Measurements from ENCODE around the gene SUMO3. TPM values are rescaled to one million over a fixed set of nuclear protein-coding genes. Genes with fewer than 3 reads are reported as not detected.

SUMO3 gene
- total RNA-seq, result 10 to 100 TPM; 62.1 to 73.4 TPM
- total RNA-seq, result 39.5 to 64.8 reads per million in 2 donors

DNA sequence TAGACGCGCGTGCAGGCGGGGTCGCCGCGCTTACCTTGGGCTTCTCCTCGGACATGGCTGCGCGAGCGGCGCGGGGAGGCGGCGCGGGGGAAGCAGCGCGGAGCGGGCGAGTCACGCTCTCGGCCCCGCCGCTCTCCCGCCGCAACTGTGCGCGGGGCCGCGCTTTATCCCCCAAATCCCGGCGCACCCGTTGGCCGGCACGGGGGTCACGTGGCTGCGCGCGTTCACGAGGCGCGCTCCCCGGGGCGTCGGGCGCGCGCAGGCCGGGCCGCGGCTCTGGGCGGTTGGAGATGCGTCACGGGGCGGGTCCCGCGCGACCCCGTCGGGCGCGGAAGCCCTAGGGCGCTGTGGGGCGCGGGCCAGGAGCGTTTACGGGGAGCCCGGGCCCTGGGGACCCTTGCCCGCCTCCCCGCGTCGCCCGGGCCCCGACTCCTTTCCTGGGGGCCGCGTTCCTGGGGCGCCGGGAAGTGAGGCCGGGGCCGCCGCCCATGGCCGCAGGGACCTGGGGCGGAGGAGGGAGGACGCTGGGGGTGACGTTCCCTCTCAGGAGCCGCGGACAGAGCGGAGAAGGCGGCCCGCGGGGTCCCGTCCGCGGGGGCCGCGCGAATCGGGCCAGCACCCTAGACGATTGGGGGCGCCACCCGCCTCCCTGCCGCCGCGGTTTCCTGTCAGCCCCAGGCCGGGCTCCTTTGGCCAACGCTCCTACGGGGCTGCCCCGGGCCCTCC lies at the start of gene SUMO3:
Gene SUMO3, minus strand, starts transcription at position 149 of the 726 bp plus-strand sequence. Its CDS starts 94 bp downstream, at position 55.
- H3K27me3 Mint-ChIP-seq, result no peaks in the 10 kb centered on the region
- peaks cover 10% of the 10 kb centered on the region for H3K4me1 Mint-ChIP-seq
- H3K27ac Mint-ChIP-seq, result no peak within 1 kb of the TSS
- DNase-seq (peak; percentile 83 to 91 (median 86)), ATAC-seq (peak; percentile 75)
- H3K36me3 Mint-ChIP-seq (ENCODE audit: low read depth), result no peaks in the 10 kb centered on the region
- H3K9me3 ChIP-seq (ENCODE audit: control insufficient read depth, low read length, poor library complexity, severe bottlenecking), result peaks cover 3% of the 10 kb centered on the region
- H3K4me3 Mint-ChIP-seq, result peak within 1 kb of the TSS; percentile 86

DNA sequence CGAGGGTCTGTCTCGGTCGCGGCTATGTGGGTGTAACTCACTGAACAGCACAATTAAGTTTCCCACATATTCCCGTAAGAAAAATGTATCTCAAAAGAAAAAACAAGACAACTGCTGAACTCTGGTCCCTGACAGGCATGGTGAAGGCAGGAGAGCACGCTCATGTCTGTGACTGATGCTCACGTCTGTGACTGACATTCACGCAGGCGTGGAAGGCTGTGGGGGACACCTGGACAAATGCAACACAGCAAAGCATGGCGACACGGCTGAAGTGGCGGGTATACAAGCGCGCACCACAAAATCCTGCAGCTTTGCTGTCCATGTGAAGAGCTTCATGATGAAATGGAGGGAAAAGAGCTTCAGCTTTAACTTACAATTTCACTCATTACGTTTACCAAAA lies 49.6 kb upstream of the SUMO3 start:
- DNase-seq (no peak), ATAC-seq (no peak)
- peaks cover 70% of the 10 kb centered on the region for H3K4me1 Mint-ChIP-seq
- H3K27ac Mint-ChIP-seq, result peak overlapping the region; percentile 98
- H3K4me3 Mint-ChIP-seq, result peak overlapping the region; percentile 90
- H3K27me3 Mint-ChIP-seq, result no peaks in the 10 kb centered on the region
- H3K9me3 ChIP-seq (ENCODE audit: control insufficient read depth, low read length, poor library complexity, severe bottlenecking), result no peaks in the 10 kb centered on the region
- H3K36me3 Mint-ChIP-seq (ENCODE audit: low read depth), result peaks cover 2% of the 10 kb centered on the region

DNA sequence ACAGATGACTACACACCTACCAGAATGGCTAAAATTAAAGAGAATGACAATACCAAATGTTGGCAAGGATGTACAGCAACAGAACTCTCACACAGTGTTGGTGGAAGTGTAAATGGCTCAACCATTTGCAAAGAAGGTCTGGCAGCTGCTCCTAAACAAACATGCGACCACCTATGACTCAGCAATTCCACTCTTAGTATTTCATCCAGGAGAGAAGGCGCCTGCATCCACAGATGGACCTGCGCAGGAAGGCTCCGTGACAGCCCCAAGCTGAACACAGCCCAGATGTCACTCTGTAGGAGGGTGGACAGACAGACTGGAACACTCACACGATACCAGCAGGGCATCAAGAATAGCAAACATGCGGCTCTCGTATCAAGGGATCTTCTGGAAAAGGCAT lies 48.9 kb upstream of the SUMO3 start:
- no peaks in the 10 kb centered on the region for H3K27me3 Mint-ChIP-seq
- ATAC-seq (no peak), DNase-seq (no peak)
- no peaks in the 10 kb centered on the region for H3K9me3 ChIP-seq (ENCODE audit: control insufficient read depth, low read length, poor library complexity, severe bottlenecking)
- peaks cover 63% of the 10 kb centered on the region for H3K4me1 Mint-ChIP-seq
- peaks cover 2% of the 10 kb centered on the region for H3K36me3 Mint-ChIP-seq (ENCODE audit: low read depth)
- H3K27ac Mint-ChIP-seq, result peak overlapping the region; percentile 98
- H3K4me3 Mint-ChIP-seq, result peak overlapping the region; percentile 90

DNA sequence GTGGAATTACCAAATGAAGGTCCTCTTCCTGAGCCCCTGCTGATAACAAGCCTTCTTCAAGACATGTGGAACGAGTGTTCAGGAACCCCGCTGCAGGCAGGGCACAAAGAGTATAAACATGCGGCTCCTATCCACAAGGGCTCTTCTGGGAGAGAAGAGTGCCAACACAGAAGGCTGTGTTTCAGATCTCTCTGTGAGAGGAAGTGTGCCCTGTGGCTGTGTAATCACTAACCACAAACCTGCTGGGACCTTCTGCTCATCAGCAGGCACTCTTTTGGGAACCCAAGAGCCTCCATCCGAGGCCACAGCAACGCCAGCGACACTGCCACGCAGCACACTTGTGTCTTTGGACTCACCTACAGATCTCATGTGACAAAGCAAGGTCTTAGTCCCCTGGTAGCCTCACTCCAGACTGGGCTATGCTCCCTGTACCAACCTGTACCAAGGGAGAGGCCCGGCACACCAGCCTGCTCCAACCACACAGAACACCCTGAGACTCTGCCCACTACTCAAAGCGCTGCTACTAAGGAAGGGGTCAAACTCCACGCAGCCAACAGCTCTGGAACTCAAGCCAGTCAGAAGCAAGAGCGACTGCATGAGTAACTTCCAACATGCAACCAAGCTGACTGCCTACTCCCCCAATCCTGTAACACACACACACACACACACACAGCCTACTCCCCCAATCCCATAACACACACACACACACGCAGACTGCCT lies 47.9 kb upstream of the SUMO3 start:
- Mint-ChIP-seq H3K4me3 (peak overlapping the region; percentile 90), H3K27ac (peak overlapping the region; percentile 70)
- ATAC-seq, result peak; percentile 39

DNA sequence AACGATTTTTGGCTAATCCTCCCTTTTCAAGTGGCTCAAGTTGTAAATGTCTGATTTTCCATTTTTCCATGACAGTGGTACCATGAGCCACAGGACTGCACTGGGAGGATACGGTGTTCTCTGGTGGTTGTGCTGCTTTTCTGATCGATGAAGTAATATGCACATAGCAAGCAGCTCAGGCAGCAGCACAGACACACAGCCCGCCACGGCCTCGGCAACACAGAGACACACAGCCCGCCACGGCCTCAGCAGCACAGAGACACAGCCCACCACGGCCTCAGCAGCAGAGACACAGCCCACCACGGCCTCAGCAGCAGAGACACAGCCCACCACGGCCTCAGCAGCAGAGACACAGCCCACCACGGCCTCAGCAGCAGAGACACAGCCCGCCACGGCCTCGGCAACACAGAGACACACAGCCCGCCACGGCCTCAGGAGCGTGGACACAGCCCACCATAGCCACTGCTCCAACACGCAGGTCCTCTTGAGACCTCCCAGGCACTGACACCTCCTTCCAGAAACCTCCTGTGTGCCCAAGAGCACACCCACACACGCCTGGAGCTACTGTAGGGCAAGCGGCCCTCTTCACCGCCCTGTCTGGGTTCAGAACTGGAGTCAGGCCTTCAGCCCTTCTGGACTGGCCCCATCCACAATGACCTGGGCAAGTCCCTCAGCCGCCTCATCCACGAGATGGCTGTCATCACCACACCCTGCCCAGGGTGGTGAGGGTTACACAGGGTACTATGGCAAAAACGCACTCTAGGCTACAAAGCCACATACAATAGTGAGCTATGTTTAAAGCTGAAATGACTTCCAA lies 45.2 kb upstream of the SUMO3 start:
- DNase-seq (no peak), ATAC-seq (no peak)
- H3K27me3 Mint-ChIP-seq, result no peaks in the 10 kb centered on the region
- peaks cover 41% of the 10 kb centered on the region for H3K4me1 Mint-ChIP-seq
- H3K27ac Mint-ChIP-seq, result peak overlapping the region; percentile 75
- H3K9me3 ChIP-seq (ENCODE audit: control insufficient read depth, low read length, poor library complexity, severe bottlenecking), result no peaks in the 10 kb centered on the region
- H3K4me3 Mint-ChIP-seq, result no peak overlapping the region
- peaks cover 4% of the 10 kb centered on the region for H3K36me3 Mint-ChIP-seq (ENCODE audit: low read depth)

More for the DNA sequence above, 47.9 kb upstream of the SUMO3 start:
- no peak for DNase-seq
- H3K27me3 Mint-ChIP-seq, result no peaks in the 10 kb centered on the region
- peaks cover 59% of the 10 kb centered on the region for H3K4me1 Mint-ChIP-seq
- peaks cover 4% of the 10 kb centered on the region for H3K36me3 Mint-ChIP-seq (ENCODE audit: low read depth)
- no peaks in the 10 kb centered on the region for H3K9me3 ChIP-seq (ENCODE audit: control insufficient read depth, low read length, poor library complexity, severe bottlenecking)

DNA sequence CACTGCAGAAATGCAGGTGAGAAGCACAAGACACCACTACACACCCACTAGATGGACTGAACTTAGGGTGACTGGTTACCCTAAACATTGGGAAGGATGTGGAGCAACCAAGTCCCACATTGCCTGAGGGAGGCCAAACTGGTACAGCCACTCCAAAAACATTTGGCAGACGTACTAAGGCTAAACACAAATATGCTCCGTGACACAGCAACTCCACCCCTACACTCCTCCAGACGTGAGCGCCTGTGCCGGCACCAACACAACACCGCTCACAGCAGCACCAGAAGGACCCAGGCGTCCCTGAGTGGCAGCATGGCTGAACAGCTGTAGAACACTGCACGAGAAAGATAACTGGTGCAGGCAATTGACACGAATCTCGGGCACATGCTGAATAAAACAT lies 40.9 kb upstream of the SUMO3 start:
- H3K36me3 Mint-ChIP-seq (ENCODE audit: low read depth), result peaks cover 4% of the 10 kb centered on the region
- ATAC-seq (no peak), DNase-seq (no peak)
- H3K27ac Mint-ChIP-seq, result no peak overlapping the region
- no peak overlapping the region for H3K4me3 Mint-ChIP-seq
- no peaks in the 10 kb centered on the region for H3K9me3 ChIP-seq (ENCODE audit: control insufficient read depth, low read length, poor library complexity, severe bottlenecking)
- H3K27me3 Mint-ChIP-seq, result no peaks in the 10 kb centered on the region
- H3K4me1 Mint-ChIP-seq, result peaks cover 24% of the 10 kb centered on the region

DNA sequence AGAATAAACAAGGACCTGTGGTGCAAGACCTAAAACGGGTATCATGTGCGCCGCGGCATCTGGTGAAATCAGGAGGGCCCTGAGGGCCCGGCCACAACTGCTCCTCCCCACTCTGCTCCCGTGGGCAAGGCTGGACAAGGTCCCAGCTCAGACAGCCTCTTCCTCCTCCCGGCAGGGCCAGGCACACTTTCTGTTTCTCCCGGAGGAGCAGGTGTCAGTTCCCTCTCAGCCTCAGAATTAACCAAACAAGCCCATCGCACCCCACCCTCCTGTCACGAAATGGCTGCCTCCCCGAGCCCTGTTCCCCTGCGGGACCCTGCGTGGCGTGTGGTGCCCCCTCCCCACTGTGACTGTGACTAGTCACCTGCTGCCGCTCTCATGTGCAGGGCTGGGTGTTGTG lies 40.4 kb upstream of the SUMO3 start:
- DNase-seq (no peak), ATAC-seq (no peak)
- no peak overlapping the region for H3K27ac Mint-ChIP-seq
- peaks cover 6% of the 10 kb centered on the region for H3K36me3 Mint-ChIP-seq (ENCODE audit: low read depth)
- no peak overlapping the region for H3K4me3 Mint-ChIP-seq
- H3K4me1 Mint-ChIP-seq, result peaks cover 20% of the 10 kb centered on the region
- no peaks in the 10 kb centered on the region for H3K27me3 Mint-ChIP-seq
- H3K9me3 ChIP-seq (ENCODE audit: control insufficient read depth, low read length, poor library complexity, severe bottlenecking), result no peaks in the 10 kb centered on the region

DNA sequence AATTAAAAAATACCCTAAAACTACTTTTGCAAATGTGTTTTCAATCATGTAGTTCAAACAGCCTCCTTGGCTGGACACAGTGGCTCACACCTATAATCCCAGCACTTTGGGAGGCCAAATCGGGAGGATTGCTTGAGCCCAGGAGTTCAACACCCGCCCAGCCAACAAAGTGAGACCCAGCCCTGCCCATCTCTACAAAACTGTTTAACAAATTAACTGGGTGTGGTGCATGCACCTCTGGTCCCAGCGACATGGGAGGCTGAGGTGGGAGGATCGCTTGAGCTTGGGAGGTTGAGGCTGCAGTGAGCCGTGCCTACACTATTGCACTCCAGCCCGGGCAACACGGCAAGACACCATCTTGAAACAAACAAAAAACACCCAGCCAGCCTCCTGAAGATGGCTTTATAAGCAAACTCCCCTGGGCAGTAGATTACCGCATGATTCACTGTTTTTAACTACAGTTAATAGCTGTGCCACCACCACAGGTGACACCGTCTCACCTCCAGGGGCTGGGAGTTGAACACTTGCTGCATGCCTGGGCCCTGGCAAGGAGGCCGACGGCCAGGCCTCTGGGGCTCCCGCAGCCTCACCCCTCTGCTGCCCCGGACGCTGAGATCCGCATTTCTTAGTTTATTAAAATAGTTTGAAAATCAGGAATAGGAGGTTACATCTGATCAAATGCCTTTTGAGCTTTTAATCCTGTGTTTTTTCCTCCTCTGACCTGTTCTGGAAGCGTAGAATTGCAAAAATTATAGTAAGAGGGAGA lies 39.4 kb upstream of the SUMO3 start:
- no peaks in the 10 kb centered on the region for H3K27me3 Mint-ChIP-seq
- ATAC-seq (no peak), DNase-seq (no peak)
- H3K27ac Mint-ChIP-seq, result peak overlapping the region; percentile 59
- H3K4me1 Mint-ChIP-seq, result peaks cover 21% of the 10 kb centered on the region
- peaks cover 6% of the 10 kb centered on the region for H3K36me3 Mint-ChIP-seq (ENCODE audit: low read depth)
- H3K4me3 Mint-ChIP-seq, result no peak overlapping the region
- no peaks in the 10 kb centered on the region for H3K9me3 ChIP-seq (ENCODE audit: control insufficient read depth, low read length, poor library complexity, severe bottlenecking)

DNA sequence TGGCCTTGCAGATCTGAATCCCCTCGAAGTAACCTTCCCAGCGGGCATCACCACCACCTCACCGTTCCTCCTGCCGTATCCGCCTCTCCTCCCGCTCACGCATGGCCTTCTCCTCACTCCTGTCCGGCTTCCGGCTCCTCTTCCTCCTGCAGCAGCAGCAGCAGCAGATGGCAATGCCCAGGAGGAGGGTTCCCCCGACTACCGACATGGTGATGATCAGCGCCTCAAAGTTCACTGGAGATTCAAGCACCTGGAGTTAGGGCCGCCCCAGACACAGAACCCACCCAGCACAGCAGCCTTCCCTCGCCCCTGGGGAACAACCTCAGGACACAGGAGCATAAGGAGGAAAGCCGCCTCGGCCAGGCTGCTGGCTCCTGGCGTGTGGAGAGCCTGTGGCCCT lies 38.3 kb upstream of the SUMO3 start:
- Mint-ChIP-seq H3K27me3 (no peaks in the 10 kb centered on the region), H3K4me3 (no peak overlapping the region), H3K4me1 (peaks cover 18% of the 10 kb centered on the region), H3K36me3 (ENCODE audit: low read depth) (peaks cover 4% of the 10 kb centered on the region), H3K27ac (peak overlapping the region; percentile 77)
- H3K9me3 ChIP-seq (ENCODE audit: control insufficient read depth, low read length, poor library complexity, severe bottlenecking), result no peaks in the 10 kb centered on the region
- no peak for ATAC-seq
- DNase-seq, result no peak

DNA sequence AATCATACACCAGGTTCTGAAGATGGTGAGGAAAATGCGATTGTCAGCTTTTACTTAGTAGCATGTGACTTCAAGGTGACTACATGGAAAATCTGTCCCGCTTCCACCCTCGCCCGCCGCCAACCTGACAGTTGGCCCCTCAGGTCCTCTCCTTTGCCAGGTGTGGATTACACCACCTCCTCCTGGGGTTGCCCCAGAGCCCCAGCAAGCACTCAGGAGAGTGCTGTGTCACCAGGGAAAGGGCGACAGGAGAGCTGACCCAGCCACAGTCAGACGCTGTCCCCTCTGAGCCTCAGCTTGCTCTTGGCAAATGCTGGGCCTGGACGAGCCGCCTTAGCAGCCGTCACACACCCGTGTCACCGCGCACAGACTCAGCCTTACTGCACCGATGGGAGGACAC lies 37.7 kb upstream of the SUMO3 start:
- peak overlapping the region; percentile 77 for H3K27ac Mint-ChIP-seq
- DNase-seq (no peak), ATAC-seq (no peak)
- peaks cover 6% of the 10 kb centered on the region for H3K36me3 Mint-ChIP-seq (ENCODE audit: low read depth)
- peaks cover 18% of the 10 kb centered on the region for H3K4me1 Mint-ChIP-seq
- no peak overlapping the region for H3K4me3 Mint-ChIP-seq
- no peaks in the 10 kb centered on the region for H3K27me3 Mint-ChIP-seq
- no peaks in the 10 kb centered on the region for H3K9me3 ChIP-seq (ENCODE audit: control insufficient read depth, low read length, poor library complexity, severe bottlenecking)

DNA sequence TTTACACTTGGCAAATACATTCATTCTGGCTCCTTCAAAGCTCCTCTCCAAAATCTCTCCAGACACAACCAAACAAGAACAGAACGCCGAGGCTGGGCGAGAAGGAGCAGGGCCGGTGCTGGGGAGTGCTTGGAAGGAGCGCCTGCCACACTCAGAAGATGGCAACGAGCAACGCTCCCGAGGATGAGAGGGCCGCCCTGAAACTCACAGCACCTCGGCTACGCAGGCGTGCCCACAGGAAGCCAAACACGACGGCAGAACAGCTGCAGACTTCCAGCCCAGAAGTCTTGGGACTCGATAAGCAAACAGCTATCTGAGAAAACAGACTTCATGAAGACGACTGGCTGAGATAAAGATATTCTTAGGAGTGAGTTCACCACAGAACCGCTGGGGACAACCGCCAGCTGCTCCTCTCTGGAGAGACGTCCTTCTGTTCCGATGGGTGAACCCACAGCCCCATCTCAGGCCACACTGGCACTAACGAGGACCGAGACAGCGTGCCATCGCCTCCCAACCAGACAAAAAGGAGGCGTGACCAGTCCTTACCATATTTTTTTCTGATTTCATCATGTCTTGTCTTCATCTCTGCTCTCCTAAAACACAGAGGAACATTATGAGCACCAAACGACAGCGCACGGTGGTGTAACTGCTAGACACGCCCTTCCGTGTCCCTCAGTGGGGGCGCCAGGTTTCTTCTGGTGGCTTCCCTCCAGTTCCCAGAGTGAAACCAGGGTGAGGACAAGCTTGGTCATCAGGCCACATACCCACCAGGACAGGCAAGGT lies 37.0 kb upstream of the SUMO3 start:
- Mint-ChIP-seq H3K27ac (peak overlapping the region; percentile 77), H3K36me3 (ENCODE audit: low read depth) (peaks cover 6% of the 10 kb centered on the region), H3K4me3 (no peak overlapping the region), H3K27me3 (no peaks in the 10 kb centered on the region), H3K4me1 (peaks cover 18% of the 10 kb centered on the region)
- DNase-seq, result no peak
- no peaks in the 10 kb centered on the region for H3K9me3 ChIP-seq (ENCODE audit: control insufficient read depth, low read length, poor library complexity, severe bottlenecking)
- peak; percentile 16 for ATAC-seq

DNA sequence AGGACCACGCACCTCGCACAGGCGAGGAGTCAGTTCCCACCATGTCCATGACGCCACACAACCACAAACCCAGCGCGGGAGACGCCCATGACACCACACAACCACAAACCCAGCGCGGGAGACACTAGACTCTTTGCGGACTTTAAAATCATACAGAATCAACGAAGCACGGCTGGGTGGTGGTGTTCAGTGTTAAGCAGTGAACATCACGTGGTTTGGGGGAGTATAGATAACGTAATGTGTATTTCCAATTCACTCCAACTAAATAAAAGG lies 36.5 kb upstream of the SUMO3 start:
- H3K9me3 ChIP-seq (ENCODE audit: control insufficient read depth, low read length, poor library complexity, severe bottlenecking), result no peaks in the 10 kb centered on the region
- DNase-seq, result no peak
- H3K27me3 Mint-ChIP-seq, result no peaks in the 10 kb centered on the region
- H3K36me3 Mint-ChIP-seq (ENCODE audit: low read depth), result peaks cover 6% of the 10 kb centered on the region
- peak overlapping the region; percentile 77 for H3K27ac Mint-ChIP-seq
- H3K4me1 Mint-ChIP-seq, result peaks cover 18% of the 10 kb centered on the region
- ATAC-seq, result no peak
- no peak overlapping the region for H3K4me3 Mint-ChIP-seq

Data from T-helper 17 cell (primary cell).